ENCODE results near the gene TBX2. TPM values are rescaled to one million over a fixed set of nuclear protein-coding genes. Genes with fewer than 3 reads are reported as not detected.

Gene TBX2
- total and polyA plus RNA-seq, 10 of the 15 experiments (the other 5 are each of a cell fraction or from before 2014, with no cell fraction given): 0.13 TPM; not detected in 9

- Histone ChIP-seq H3K79me2 (ENCODE audit: control insufficient read depth, insufficient read depth, low read length) (no peaks in the 10 kb centered on the region), H2AFZ (ENCODE audit: control insufficient read depth, low read depth, low read length) (no peak overlapping the region), H4K20me1 (ENCODE audit: control insufficient read depth, insufficient read depth) (no peaks in the 10 kb centered on the region), H3K4me3 (no peak overlapping the region), H3K27me3 (replicated peaks in 1 of 2; ENCODE audit: control insufficient read depth in 2 of 2, insufficient read depth in 2 of 2, low read length in 1 of 2) (peaks cover 33 to 44% of the 10 kb centered on the region in 2 experiments), H3K27ac (ENCODE audit: control insufficient read depth, insufficient read depth) (no peak overlapping the region), H3K9me3 (replicated peaks; ENCODE audit: control insufficient read depth, insufficient read depth, low read length) (no peaks in the 10 kb centered on the region; the same call in 2 of the 3 replicates), H3K4me1 (ENCODE audit: control insufficient read depth, insufficient read depth, low read length) (no peaks in the 10 kb centered on the region), H3K4me2 (ENCODE audit: control insufficient read depth, insufficient read depth) (no peak overlapping the region), H3K36me3 (ENCODE audit: control insufficient read depth in 2 of 2, insufficient read depth in 2 of 2, low read length in 1 of 2) (no peaks in the 10 kb centered on the region; a peak in 1 of 4 replicates), H3K9ac (ENCODE audit: control insufficient read depth, insufficient read depth, low read length) (no peak overlapping the region)
- ATAC-seq (no peak), FAIRE-seq (no peak), DNase-seq (ENCODE audit: low read depth, low spot score) (no peak)
- CTCF ChIA-PET: interaction anchor here (1.1 kb wide), 1 partner anchor 440 kb away, joined by 3 read pairs; no protein-coding TSS in a partner anchor
- WGBS (ENCODE audit: insufficient coverage, insufficient replicate concordance, low lambda C conversion rate, missing lambda C conversion rate): 6% methylated on average over 9 of the region's 11 CpGs
- POLR2A ChIA-PET: no interaction called here
- in situ Hi-C loops (cut with MboI): no loop called here
- intact Hi-C loops (cut with micrococcal nuclease; ENCODE audit: unreplicated experiment): no loop called here
- SMC1A ChIA-PET (ENCODE audit: uncharacterized antibody, unreplicated experiment): interaction anchor here (0.6 kb wide), 1 partner anchor 188 kb away, joined by 3 read pairs; no protein-coding TSS in a partner anchor
- BruUV-seq (replicated peaks): no TSS peak
- RAD21 ChIA-PET (ENCODE audit: unreplicated experiment): no interaction called here
- 0 out of 2 replicates have a peak, but pooled peaks have one; percentile 15 for TF ChIP-seq NFXL1 (IDR thresholded peaks at IDR 0.05; ENCODE audit: borderline replicate concordance)
- TF ChIP-seq ELK1 (IDR thresholded peaks at IDR 0.05; ENCODE audit: low read depth, low read length): no peak
Observed at GRCh38 chr17:61402073-61402541, 2.5 kb downstream of the TBX2 start.

GRCh38 chr17:61402978-61403800 is 3.5 kb downstream of the TBX2 start:
- Histone ChIP-seq H3K79me2 (ENCODE audit: control insufficient read depth, insufficient read depth, low read length) (no peaks in the 10 kb centered on the region), H3K36me3 (ENCODE audit: control insufficient read depth in 2 of 2, insufficient read depth in 2 of 2, low read length in 1 of 2) (no peaks in the 10 kb centered on the region; a peak in 1 of 4 replicates), H3K27me3 (replicated peaks in 1 of 2; ENCODE audit: control insufficient read depth in 2 of 2, insufficient read depth in 2 of 2, low read length in 1 of 2) (peaks cover 34 to 46% of the 10 kb centered on the region in 2 experiments), H3K4me1 (ENCODE audit: control insufficient read depth, insufficient read depth, low read length) (no peaks in the 10 kb centered on the region), H3K27ac (ENCODE audit: control insufficient read depth, insufficient read depth) (no peak overlapping the region), H3K4me3 (no peak overlapping the region), H3K4me2 (ENCODE audit: control insufficient read depth, insufficient read depth) (no peak overlapping the region), H3K9ac (ENCODE audit: control insufficient read depth, insufficient read depth, low read length) (no peak overlapping the region), H4K20me1 (ENCODE audit: control insufficient read depth, insufficient read depth) (no peaks in the 10 kb centered on the region), H3K9me3 (replicated peaks; ENCODE audit: control insufficient read depth, insufficient read depth, low read length) (no peaks in the 10 kb centered on the region; the same call in 2 of the 3 replicates), H2AFZ (ENCODE audit: control insufficient read depth, low read depth, low read length) (no peak overlapping the region)
- BruUV-seq (replicated peaks): no TSS peak
- ATAC-seq (no peak), DNase-seq (ENCODE audit: low read depth, low spot score) (no peak), FAIRE-seq (no peak)
- no peak for TF ChIP-seq IKZF1 (conservative IDR thresholded peaks at IDR 0.05)
- TF ChIP-seq E4F1 (IDR thresholded peaks at IDR 0.05; ENCODE audit: borderline replicate concordance, partially characterized antibody): no peak
- peak; percentile 83; the same call in 1 of the 2 replicates for TF ChIP-seq NFXL1 (IDR thresholded peaks at IDR 0.05; ENCODE audit: borderline replicate concordance)
- peak; percentile 61 for TF ChIP-seq SUZ12 (IDR thresholded peaks at IDR 0.05; ENCODE audit: unreplicated experiment)
- ChIA-PET POLR2A (no interaction called here), RAD21 (ENCODE audit: unreplicated experiment) (no interaction called here), SMC1A (ENCODE audit: uncharacterized antibody, unreplicated experiment) (no interaction called here), CTCF (interaction anchor here (1.0 to 1.1 kb wide), 2 partner anchors 9 to 439 kb away, joined by 3 read pairs; no protein-coding TSS in a partner anchor)
- 2% methylated on average over 55 of the region's 55 CpGs for WGBS (ENCODE audit: insufficient coverage, insufficient replicate concordance, low lambda C conversion rate, missing lambda C conversion rate)
- in situ Hi-C loops (cut with MboI): no loop called here
- intact Hi-C loops (cut with micrococcal nuclease; ENCODE audit: unreplicated experiment): no loop called here
